Esophagus (tissue), 2 donors: ENCODE data around the gene TC2N. TPM values are rescaled to one million over a fixed set of nuclear protein-coding genes. Genes with fewer than 3 reads are reported as not detected.
"Not testable (repeated sequence)": the region's sequence is repeated elsewhere in the genome, so short reads cannot be mapped to it uniquely, and the experiment has no call there.

Source experiments
- H3K27ac ChIP-seq, 2 donors: one replicate each; pipeline ENCODE4 v1.5.1; 2013; ENCODE audit warnings: low read depth in 2 of 2, mild to moderate bottlenecking in 2 of 2, inconsistent platforms in 1 of 2, low read length in 1 of 2, moderate library complexity in 1 of 2
- H3K27me3 ChIP-seq, 2 donors: one replicate each; pipeline ENCODE4 v1.6.1; 2013; ENCODE audit warnings: low read length in 2 of 2, control low read depth in 1 of 2, mild to moderate bottlenecking in 1 of 2; ENCODE audit not compliant: insufficient read depth in 2 of 2, control insufficient read depth in 1 of 2
- H3K36me3 ChIP-seq, 2 donors: one replicate each; pipeline ENCODE4 v1.6.1; 2013; ENCODE audit warnings: low read length in 1 of 2; ENCODE audit not compliant: control insufficient read depth in 2 of 2, insufficient read depth in 2 of 2
- H3K4me1 ChIP-seq, 2 donors: one replicate each; pipeline ENCODE4 v1.6.1; 2013; ENCODE audit warnings: low read length in 1 of 2; ENCODE audit not compliant: control insufficient read depth in 2 of 2, insufficient read depth in 2 of 2
- H3K4me3 ChIP-seq, 2 donors: one replicate each; pipeline ENCODE4 v1.5.1; 2013; ENCODE audit warnings: low read length in 2 of 2, mild to moderate bottlenecking in 2 of 2, low read depth in 1 of 2, moderate library complexity in 1 of 2
- H3K9me3 ChIP-seq, 2 donors: one replicate each; pipeline ENCODE4 v1.6.1; 2013; ENCODE audit warnings: mild to moderate bottlenecking in 2 of 2, low read depth in 1 of 2, low read length in 1 of 2, moderate library complexity in 1 of 2; ENCODE audit not compliant: control insufficient read depth in 2 of 2, insufficient read depth in 1 of 2
- WGBS, 2 donors: extraction: QIAGEN DNeasy Blood & Tissue Kit; methylation state at CpG; one replicate each; pipeline ENCODE4 v1.1.7; 2013; 5-methylcytosine and 5-hydroxymethylcytosine counted together
- polyA plus RNA-seq, 2 donors: library from polyadenylated mRNA; stranded (reverse); fragments of 200-250 nt; gene quantifications; one replicate each; pipeline ENCODE4 v1.2.3, GENCODE V29; 2013
- donor health status: healthy with polysubstance abuse.
- donor health status: Bipolar disorder and iron deficiency.

The TC2N gene
- polyA plus RNA-seq, 2 donors, result 14.9 TPM

- 29 to 30% methylated on average over 3 of the region's 3 CpGs for WGBS, 2 donors
- peak overlapping the region; percentile 11 to 47 for H3K27ac ChIP-seq
- no peaks in the 10 kb centered on the region for H3K27me3 ChIP-seq
- no peak overlapping the region for H3K4me3 ChIP-seq
- H3K9me3 ChIP-seq, result peaks cover 0 to 2% of the 10 kb centered on the region in 2 donors
- H3K36me3 ChIP-seq, result no peaks in the 10 kb centered on the region
- H3K4me1 ChIP-seq, result no peaks in the 10 kb centered on the region
Measured at GRCh38 chr14:91830777-91831176, 36.6 kb downstream of the TC2N start.

DNA sequence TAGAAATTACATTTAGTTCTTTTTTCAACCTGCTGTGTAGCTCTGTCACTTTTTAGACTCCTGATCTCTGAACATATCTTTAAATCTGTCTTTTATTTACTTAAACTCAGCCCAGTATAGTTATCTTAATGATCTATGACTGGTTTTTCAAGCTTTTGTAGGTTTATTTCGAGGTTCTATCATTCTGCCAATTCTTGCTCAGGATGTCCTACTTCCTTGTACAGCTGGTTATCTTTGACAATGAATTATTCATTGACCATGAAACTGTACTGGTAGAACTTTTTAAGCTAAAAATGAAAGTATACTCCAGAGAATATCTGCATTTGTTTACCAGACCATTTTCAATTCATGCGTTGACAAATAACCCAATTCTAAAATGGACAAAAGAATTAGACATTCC, 37.8 kb downstream of the TC2N start:
- Histone ChIP-seq H3K36me3 (no peaks in the 10 kb centered on the region), H3K4me1 (no peaks in the 10 kb centered on the region), H3K9me3 (no peaks in the 10 kb centered on the region), H3K27me3 (no peaks in the 10 kb centered on the region), H3K4me3 (no peak overlapping the region), H3K27ac (peak overlapping the region in 1 of 2 donors; percentile 39)
- 35 to 40% methylated on average over 2 of the region's 2 CpGs for WGBS, 2 donors

DNA sequence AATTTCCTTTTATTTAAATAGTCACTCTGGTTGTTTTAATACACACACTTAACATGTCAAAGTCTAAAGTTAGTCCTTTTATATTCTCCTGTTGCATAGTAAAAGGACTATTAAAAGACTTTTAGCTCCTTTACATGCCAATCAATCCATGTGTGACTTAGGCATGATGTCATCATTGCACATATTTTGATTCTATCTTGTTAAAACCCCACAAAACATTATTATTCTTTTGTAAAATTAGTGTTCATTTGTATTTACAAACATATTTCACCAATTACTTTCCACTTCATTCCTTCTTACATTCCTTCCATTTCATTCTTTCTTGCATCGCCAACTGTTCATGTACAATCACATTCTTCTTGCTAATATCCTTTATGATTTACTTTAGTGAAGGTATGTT, 39.6 kb downstream of the TC2N start:
- H3K27me3 ChIP-seq, result no peaks in the 10 kb centered on the region
- H3K36me3 ChIP-seq, result no peaks in the 10 kb centered on the region
- WGBS, 2 donors, result 92 to 95% methylated on average over 1 of the region's 1 CpG
- H3K9me3 ChIP-seq, result no peaks in the 10 kb centered on the region
- no peaks in the 10 kb centered on the region for H3K4me1 ChIP-seq
- no peak overlapping the region for H3K4me3 ChIP-seq
- no peak overlapping the region for H3K27ac ChIP-seq

DNA sequence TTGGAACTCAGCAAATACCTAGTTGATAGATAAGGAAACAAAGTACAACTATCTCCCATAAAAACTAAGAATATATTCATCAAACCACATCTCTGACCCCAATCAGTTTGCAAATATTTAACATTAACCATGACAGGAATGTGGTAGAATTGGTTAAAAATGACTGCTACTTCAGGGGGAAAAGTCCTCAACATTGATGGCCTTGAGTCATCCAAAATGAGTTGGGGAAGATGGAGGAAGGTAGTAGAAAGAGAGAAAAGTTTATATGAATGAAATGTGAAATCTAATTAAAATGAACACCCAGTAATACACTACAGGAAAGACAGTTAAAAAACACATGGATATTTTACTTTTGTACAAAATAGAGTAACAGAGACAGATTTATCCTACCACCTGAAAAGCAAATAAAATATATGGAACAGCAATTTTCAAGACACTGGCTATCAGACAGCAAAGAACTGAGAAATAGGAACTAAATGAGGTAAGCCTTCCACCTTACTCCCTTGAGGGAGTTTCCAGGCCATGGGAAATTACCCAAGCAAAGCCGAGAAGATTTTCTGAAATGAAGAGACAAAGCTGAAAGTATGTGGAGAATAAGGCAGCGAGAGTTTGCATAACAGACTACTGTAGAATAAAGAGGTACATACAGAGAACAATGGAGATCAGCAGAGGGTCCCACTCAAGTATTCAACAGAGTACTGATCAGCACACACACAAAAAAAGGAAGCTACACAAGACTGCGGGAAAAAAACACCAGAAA, 49.6 kb downstream of the TC2N start:
- Histone ChIP-seq H3K27me3 (no peaks in the 10 kb centered on the region), H3K4me3 (no peak overlapping the region), H3K9me3 (no peaks in the 10 kb centered on the region), H3K27ac (no peak overlapping the region), H3K4me1 (no peaks in the 10 kb centered on the region), H3K36me3 (no peaks in the 10 kb centered on the region)
- 69 to 71% methylated on average over 3 of the region's 3 CpGs for WGBS, 2 donors

DNA sequence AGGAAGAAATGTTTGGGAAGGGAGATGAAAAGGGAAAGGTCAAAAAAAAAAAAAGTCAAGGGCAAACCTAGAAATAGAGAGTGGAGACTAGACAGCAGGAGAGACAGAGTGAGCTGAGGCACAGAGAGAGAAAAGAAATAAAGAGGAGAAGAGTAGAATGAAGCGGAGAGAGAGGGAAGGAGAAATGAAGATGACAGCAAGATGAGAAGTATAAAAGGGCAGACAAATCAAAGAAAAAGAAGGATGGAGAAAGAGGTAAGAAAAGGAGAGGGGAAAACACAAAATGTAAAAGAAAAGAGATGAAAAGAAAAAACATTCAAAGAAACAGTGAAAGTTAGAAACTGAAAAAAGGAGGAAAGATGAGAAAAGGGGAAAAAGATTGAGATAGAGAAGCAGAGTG, 53.0 kb downstream of the TC2N start:
- 94 to 97% methylated on average over 1 of the region's 1 CpG for WGBS, 2 donors
- H3K4me3 ChIP-seq, result no peak overlapping the region
- H3K36me3 ChIP-seq, result no peaks in the 10 kb centered on the region
- H3K27me3 ChIP-seq, result no peaks in the 10 kb centered on the region
- H3K4me1 ChIP-seq, result no peaks in the 10 kb centered on the region
- no peak overlapping the region for H3K27ac ChIP-seq
- peaks cover 0 to 4% of the 10 kb centered on the region in 2 donors for H3K9me3 ChIP-seq

- Histone ChIP-seq H3K4me1 (no peaks in the 10 kb centered on the region), H3K4me3 (no peak overlapping the region), H3K36me3 (no peaks in the 10 kb centered on the region), H3K9me3 (peaks cover 0 to 11% of the 10 kb centered on the region in 2 donors), H3K27ac (no peak overlapping the region), H3K27me3 (no peaks in the 10 kb centered on the region)
- WGBS, 2 donors, result 91 to 92% methylated on average over 2 of the region's 2 CpGs
Measured at GRCh38 chr14:91810699-91811098, 56.6 kb downstream of the TC2N start.

DNA sequence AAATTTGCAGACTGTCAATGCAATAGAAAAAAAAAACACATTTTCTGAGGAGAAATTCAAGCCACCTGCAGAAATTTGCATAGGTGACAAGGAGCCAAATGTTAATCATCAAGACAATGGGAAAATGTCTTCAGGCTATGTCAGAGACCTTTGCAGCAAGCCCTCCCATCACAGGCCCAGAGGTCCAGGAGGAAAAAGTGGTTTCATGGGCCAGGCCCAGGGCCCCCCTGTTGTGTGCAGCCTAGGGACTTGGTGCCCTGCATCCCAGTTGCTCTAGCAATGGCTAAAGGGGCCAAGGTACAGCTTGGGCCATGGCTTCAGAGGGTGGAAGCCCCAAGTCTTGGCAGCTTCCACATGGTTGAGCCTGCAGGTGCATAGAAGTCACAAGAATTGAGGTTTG, 60.6 kb downstream of the TC2N start:
- H3K9me3 ChIP-seq, result peaks cover 0 to 11% of the 10 kb centered on the region in 2 donors

DNA sequence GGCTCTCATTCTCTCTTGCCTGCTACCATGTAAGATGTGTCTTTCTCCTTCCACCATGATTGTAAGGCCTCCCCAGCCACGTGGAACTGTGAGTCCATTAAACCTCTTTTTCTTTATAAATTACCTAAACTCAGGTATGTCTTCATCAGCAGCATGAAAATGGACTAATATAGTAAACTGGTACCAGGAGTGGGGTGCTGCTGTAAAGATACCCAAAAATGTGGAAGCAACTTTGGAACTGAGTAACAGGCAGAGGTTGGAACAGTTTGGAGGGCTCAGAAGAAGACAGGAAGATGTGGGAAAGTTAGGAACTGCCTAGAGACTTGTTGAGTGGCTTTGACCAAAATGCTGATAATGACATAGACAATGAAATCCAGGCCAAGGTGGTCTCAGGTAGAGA, 61.2 kb downstream of the TC2N start:
- H3K4me1 ChIP-seq, H3K4me3 ChIP-seq, H3K27me3 ChIP-seq, H3K27ac ChIP-seq, H3K36me3 ChIP-seq: not testable (repeated sequence)
- WGBS, 2 donors, result 81 to 88% methylated on average over 1 of the region's 1 CpG
- H3K9me3 ChIP-seq, result peaks cover 0 to 11% of the 10 kb centered on the region in 2 donors

More for the DNA sequence above, 60.6 kb downstream of the TC2N start:
- Histone ChIP-seq H3K4me1 (no peaks in the 10 kb centered on the region), H3K27me3 (no peaks in the 10 kb centered on the region), H3K36me3 (no peaks in the 10 kb centered on the region), H3K4me3 (no peak overlapping the region), H3K27ac (no peak overlapping the region)

DNA sequence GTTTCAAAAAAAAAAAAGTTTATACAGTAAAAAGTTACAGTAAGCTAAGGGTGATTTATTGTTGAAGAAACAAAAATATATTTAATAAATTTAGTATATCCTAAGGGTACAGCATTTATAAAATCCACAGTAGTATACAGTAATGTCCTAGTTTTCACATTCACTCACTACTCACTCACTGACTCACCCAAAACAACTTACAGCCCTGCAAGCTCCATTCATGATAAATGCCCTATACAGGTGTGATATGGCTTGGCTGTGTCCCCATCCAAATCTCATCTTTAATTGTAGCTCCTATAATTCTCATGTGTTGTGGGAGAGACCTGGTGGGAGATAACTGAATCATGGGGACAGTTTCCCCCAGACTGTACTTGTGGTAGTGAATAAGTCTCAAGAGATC, 61.7 kb downstream of the TC2N start:
- Histone ChIP-seq H3K4me3 (no peak overlapping the region), H3K27ac (no peak overlapping the region), H3K4me1 (no peaks in the 10 kb centered on the region), H3K27me3 (no peaks in the 10 kb centered on the region), H3K36me3 (no peaks in the 10 kb centered on the region), H3K9me3 (peaks cover 0 to 11% of the 10 kb centered on the region in 2 donors)

DNA sequence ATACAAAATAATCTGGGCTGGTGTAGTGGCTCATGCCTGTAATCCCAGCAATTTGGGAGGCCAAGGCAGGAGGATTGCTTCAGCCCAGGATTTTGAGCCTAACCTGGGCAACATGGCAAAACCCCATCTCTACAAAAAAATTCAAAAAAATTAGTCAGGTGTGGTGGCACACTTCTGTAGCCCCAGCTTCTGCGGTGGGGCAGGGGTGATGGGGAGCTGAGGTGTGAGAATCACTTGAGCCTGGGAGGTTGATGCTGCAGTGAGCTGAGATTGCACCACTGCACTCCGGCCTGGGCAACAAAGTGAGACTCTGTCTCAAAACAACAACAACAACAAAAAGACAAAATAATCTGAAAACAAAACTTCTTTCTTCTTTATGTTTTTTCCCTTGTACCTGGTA, 66.0 kb downstream of the TC2N start:
- Histone ChIP-seq H3K9me3 (no peaks in the 10 kb centered on the region), H3K4me3 (no peak overlapping the region), H3K4me1 (no peaks in the 10 kb centered on the region), H3K27ac (no peak overlapping the region), H3K36me3 (no peaks in the 10 kb centered on the region), H3K27me3 (no peaks in the 10 kb centered on the region)
- WGBS, 2 donors, result 85 to 95% methylated on average over 2 of the region's 2 CpGs
